LoVo (cell line): ENCODE results near the gene RALGPS1.

Experiments used
- DNase-seq: peaks from one replicate; pipeline ENCODE4 v3.0.0-alpha.2; 2016; ENCODE audit warnings: low spot score

RALGPS1 gene

DNA sequence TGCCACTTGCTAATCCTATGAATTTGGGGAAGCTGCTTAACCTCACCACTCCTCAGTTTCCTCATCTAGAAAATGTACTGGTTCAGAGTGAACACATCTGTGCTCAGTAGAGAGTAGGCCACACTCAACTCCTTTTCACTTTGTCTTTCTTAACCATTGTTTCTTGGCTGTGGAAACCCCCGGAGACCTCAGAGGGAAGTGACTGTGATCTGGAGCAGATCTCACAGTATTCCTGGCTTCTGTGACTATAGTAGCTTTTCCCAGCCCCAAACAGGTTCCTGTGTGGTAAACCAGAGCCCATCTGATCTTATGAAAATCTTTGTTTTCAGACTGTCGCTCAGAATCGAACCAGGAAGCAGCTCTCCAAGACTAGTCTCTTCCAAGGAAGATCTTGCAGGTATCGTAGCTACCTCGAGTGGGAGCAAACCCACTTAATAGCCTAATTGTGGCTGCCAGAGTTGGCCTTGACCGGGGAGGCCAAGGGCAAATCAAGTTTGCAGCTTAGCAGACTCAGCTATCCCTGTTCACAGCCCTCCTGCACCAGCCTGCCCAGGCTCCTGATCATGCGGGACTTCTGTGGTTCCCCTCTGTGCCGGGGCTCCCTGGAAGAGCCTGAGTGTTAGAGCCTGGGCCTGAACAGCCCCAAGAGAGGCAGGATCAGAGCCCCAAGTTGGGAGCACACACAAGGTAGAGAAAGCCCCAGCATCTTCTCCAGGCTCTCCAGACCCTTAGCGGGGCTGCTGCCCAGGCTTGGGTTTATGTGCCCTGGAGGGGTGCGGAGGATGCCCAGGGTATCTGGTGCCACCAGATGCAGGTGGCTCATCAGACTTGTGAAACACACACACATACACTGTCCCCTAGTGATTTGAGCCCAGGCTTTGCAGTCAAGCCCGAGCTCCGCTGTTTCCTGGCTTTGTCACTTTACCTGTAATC is 260.1 kb downstream of the RALGPS1 start:
- no peak for DNase-seq

DNA sequence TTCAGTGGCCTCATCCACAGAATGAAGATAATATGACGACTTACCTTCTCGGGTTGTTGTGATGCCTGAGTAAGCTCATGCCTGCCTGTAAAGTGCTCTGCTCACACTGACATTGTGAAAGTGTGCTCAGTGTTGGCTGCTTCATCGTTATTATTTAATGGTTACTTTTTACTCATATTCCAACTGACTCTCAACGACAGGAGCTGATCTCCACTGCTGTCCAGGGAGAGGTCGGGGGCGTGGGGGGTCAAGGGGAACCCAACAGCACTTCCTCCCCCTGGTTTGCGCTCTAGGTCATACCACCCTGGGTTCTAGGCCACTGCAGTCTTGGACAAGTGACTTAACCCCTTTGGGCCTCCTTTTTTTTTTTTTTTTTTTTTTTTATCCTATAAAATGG is 260.7 kb downstream of the RALGPS1 start:
- DNase-seq: no peak

DNA sequence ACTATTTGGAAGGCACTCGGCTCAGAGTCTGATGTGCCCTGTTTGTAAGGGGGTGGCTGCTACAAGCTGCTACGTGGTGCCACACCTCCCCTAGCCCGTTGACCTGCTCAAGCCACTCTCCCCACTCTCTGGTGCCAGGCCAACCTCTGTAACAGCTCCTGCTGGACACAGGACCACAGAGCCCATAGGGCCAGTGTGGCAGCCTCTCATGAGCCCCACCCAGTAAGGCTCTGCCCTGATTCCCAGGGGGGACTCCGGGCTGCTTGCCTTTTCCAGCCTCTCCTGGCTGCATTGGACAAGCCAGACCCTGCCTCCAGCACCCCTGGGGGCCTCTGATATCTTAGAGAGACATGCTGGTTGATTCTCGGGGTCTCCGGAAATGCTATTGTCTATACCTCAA is 261.2 kb downstream of the RALGPS1 start:
- no peak for DNase-seq

DNA sequence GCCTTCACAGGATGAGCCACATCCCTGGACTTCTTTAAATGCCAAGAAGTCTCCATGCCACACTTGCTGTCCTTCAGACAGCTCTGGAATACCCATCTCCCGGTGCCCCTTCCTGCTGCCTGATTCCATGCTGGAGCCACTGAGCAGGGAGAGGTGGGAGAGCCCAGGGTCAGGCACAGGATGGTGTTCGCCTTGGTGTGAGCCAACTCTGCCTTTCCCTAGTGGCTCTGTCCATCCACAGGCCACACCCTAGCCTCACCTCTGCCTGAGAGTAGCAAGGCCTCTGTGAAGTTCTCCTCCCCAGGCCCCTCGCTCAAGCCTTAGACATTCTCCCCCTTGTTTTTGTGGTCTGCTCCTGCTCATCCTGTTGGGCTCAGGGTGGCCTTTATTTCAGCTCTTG is 262.0 kb downstream of the RALGPS1 start:
- DNase-seq: no peak

DNA sequence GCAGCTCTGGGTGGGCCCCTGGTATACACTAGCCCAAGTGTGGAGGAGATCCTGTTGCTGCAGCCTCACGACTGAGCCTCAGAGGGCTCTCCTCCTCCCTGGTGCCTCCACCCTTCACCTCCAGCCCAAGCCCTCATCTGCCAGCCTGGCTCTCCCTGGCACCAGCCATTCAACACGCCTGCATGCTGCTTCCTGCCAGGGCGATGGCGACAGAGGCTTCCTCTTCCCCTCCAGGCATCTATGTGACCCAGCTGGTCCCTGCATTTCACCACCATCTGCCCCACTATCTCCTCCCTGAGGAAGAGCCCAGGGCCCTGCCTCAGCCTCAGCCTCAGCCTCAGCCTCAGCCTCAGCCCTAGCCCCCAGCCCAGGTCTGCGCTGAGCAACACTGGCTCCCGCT is 262.6 kb downstream of the RALGPS1 start:
- DNase-seq: no peak

DNA sequence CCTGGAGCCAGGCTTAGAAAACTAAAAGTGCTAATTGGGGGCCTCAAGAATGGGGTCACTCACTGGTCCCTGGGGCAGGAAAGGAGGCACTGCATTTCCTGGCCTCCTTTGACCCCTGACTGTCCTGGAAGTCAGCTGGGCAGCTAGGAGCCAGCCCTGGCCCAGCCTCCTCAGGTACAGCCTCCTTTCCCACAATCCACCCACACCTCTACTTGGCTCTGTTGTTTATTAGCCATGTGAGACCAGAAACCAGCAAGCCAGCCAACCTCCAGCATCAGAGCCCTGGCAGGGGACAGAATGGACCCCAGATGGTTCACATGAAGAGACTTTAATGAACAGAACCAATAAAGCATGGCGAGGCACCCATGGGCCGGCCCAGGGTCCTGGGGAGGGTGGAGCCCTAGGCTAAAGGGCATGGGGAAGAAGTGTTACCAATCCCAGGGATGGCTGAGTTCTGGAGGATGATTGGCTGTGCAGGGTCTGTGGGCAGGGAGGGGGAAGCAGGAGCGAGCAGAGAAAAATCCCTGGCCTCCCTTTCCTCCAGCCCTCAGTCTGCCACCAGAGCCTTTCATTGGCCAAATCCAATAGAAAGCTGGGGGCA is 263.2 kb downstream of the RALGPS1 start:
- no peak for DNase-seq

DNA sequence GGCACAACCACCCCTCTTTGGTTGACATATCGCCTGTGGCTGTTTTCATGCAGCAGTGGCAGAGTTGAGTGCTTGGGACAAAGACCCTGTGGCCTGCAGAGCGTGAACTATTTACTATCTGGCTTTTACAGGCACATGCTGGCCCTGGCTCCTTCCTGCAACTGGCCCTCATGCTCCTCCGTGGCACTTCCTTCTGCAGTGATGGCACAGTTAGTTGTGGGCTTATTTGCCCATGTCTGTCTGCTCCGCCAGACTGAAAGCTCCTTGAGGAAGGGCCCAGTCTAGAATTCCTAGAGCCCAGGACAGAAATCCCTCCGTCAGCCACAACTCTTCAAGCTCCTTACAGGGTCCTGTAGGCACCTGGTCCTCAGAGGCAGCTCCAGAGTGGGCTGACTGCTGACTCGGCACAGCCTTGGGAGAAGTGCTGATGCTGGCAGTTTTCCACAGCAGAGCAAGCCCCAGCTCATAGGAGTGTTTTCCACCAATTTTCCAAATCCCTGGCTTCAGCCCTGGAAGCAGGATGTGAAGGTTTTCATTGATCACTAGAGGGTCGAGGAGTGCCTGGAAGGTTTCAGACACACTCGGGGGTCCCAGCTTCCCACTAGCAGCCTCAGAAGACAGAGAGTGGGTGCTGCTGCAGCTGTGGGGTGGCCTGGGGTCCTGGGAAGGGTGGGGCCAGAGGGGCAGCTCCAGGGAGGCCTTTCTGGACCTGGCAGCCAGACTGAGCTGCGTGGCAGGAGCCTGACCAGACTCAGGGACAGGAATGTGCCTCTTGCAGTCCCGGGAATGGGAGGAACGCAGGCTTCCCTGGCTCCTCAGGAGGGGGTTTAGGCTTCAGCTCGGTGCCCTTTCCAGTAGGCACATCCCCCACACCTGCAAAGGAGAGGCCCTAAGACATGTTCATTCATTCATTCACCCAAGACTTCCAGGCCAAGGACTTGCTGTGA is 264.4 kb downstream of the RALGPS1 start:
- no peak for DNase-seq

DNA sequence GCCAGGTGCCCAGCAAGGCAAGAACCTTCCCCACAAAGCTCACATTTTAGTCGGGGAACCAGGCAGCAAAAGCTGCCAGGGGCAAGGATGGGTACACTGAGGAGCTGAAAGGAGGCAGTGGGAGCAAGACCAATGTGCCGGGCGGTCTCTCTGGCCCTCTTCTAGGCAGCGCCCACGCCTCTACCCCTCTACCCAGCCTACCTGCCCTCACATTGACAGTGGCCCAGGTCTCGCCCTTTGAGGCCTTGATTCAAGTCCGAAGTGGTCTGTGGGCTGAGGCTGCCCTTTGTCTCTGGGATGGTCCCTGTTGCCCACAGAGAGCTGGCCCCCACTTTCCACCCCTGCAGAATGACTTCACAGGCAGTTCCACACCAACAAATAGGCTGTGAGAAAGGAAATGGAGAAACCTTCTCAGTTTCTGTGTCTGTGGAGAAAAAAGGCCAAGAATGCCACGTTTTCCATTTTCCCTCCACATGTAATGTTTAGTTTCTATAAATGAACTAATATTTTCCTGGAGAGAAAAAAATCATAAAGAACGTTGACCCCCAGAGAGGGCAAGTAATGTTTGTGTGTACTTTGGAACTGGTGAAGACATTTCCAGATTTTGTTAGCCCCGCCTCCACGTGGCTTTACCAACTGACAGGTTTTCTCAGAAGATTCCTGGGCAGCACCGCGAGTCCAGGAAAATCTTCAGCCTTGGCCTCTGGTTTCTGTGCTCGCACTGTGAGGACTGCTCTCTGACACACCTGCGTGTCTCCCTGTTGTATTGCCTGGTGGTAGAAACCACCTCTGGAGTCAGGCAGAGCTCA is 265.3 kb downstream of the RALGPS1 start:
- no peak for DNase-seq

DNA sequence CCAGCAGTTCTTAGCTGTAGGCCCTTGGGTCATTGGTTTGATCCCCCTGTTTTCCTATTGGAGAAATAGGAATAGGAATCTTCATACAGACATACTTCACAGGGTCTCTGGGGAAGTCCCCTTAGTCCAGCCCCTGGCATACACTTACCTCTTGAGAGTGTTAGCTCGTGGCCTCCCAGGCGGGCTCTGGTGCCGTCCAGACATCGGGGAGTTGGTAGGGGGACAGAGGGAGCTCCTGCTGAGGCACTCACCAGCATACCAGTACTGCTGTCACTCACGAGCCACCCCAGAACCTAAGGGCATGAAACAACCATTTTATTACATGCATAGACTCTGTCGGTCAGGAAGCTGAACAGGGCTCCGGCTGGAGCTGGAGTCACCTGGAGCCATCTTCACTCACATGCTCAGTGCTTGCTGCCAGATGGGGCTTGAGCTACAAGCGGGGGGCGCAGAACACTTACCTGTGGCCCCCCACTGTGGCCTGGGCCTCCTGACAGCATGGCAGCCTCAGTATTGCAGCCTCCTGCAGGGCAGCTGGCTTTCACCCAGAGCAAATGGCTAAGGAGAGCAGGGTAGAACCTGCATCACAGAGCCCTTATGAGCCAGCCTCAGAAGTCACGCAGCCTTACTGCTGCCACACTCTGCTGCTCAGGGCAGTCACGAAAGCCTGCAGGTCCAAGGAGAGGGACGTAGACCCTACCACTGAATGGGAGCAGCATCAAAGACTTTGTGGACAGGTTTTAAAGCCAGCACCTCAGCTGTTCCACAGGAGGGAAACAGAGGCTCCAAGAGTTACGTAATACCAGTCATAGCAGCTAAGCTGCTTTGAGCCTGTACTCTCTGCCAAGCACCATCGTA is 266.1 kb downstream of the RALGPS1 start:
- no peak for DNase-seq

DNA sequence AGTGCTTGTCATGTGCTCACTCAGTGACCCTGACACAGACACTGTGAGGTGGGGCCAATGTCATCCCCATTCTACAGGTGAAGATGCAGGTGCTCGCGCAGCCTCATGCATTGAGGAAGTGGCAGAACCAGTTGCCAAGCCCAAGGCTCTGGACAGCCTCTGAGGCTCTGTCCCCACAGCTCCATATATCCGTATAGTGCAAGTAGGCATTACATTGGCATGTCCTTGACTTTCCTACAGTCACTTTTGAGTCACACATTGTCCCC is 266.7 kb downstream of the RALGPS1 start:
- no peak for DNase-seq

DNA sequence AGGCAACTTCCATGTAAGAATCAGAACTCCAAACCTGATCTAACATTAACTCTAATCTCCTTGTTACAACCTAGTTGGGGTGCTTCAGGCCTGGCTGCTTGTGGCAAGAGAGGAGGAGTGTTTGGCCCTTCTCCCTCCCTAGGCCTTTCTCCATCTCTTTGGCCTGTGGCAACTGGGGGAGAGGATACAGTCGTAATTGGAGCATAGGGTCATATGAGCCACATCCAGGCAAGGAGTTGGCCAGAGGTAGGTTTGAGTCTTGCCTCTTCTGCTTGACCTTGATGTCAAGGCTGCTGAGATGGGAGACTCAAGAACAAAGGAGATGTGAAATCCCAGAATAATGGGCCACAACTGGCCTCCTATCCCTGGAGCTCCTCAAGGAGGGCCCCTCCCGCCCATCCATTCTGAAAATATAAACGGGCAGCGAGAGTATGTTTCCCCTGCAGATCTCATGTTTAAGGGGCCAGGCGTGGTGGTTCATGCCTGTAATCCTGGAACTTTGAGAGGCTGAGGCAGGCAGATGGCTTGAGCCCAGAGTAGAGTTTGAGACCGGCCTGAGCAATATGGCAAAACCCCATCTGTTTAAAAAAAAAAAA is 267.1 kb downstream of the RALGPS1 start:
- DNase-seq: no peak

DNA sequence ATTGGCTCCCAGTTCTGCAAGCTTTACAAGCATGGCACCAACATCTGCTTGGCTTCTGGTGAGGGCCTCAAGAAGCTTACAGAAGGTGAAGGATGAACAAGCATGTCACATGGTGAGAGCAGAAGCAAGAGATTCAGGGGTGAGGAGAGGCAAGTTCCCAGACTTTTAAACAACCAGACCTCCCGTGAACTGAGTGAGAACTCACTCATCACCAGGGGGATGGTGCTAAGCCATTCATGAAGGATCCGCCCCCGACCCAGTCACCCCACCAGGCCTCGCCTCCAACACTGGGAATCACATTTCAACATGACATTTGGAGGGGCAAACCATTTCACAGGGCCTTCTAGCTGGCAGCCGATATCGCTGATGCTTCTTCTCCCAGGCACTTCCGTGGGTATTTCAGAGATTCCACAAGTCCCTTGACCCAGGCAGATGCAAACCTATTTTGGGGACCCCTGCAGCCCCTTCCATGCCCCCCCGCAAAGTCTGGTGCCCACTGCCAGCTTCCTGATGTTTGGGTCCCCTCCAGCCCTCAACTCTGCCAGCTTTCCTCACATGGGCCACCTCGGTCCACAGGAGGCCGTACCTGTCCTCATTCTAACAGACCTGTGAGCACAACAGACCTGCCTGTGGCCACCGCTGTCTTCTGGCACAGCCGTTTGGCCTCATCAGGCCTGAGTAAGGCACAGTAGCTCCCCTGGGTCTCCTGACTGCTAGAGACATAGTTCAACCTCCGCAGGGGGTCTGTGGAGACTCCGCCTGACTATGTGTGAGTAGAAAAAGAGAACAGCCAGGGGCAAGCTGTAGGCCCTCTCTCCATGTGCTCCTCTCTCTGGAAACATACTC is 268.5 kb downstream of the RALGPS1 start:
- no peak for DNase-seq

DNA sequence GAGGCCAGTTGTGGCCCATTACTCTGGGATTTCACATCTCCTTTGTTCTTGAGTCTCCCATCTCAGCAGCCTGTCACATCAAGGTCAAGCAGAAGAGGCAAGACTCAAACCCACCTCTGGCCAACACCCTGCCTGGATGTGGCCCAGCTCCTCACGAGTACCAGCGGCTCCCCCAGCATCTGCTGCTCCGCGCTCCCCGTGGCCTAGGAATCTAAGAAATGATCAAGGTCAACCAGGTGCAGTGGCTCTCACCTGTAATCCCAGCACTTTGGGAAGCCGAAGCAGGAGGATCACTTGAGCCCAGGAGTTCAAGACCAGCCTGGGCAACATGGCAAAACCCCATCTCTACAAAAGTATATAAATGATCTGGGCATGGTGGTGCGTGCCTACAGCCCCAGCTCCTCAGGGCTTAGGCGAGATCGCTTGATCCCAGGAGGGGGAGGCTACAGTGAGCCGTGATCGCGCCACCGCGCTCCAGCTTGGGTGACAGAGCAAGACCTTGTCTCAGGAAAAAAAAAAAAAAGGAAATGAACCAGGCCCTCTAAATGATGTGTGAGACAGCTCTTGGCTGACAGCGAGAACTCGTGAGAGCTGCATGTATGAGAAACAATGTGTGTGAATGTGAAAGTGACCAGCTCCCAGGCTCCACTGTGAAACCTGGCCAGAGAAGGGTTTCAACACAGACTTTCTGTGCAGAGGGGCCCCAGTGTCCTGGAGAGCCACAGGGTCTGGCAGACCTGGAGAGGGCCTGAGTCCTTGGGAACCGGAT is 269.4 kb downstream of the RALGPS1 start:
- DNase-seq: no peak

DNA sequence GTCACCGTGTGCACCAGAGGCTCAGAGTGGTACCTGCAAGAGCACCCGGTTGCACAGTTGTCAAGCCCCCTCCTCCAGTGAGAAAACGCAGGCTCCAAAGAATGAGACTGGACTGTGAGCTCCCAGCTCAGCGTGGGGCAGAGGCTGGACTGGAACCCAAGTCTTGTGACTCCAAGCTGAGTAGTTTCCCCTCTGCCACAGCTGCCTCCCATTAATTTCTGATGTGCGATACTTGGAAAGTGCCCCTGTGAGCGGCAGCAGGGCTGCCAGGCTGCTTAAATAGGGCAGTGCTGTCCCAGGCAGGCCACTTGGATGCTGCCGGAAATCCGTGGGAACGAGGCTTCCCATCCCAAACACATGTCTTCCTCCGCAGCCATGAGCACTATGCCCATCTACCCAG is 270.1 kb downstream of the RALGPS1 start:
- DNase-seq: no peak

DNA sequence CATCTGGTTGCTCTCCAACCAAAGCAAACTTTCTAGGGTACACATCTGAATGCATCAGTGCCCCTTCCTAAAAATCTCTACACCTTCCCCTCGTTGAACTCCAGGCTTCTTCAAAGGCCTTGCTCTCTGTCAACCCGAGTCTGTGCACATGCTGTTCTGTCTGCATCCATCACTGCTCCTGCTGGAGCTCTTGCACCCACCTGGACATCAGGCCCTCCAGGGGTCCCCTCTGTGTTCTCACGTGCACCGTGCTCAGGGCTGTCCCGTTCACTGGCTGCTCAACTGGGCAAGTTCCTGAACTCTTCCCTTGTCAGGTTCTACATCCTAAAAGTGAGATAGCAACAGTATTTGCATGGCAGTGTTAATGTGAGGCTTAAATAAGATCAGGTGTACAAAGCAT is 270.6 kb downstream of the RALGPS1 start:
- DNase-seq: no peak

DNA sequence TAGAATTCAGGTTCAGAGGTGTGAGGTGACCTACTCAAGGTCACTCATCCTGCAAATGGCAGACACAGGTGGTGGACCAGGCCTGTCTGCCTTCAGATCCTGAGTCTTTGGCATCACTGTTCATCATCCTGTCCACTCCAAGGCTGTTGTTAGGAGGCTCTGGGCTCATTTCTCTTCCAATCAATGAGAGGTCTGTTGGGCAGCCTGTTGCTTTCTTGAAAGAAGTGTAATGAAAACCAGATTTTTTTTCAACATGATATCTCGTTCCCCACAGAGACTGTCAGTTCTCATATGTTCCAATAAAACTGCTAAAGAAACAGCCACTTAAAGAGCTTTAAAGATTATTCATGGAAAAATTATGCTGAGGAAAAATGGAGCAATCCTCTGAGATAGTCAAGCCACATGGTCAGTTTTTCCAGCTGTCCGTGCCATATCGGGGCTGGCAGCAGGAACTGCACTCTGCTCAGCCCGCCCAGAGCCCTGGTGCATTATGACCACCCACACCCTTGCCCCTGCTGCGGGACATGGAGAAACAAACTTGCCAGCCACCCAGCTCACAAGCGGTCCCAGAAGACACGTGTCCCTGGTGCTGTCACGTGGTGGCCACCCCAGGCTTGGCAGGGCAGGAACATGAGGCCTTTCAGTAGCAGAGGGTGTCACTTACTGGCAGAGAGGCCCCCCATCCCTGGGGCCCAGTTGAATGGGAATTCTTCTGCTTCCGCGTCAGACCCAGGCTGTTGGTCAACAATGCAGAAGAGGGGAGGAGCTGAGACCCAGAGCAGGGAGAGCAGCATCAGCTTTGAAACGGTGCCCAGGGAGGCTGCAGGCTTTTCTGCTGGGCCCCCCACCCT is 271.6 kb downstream of the RALGPS1 start:
- no peak for DNase-seq

DNA sequence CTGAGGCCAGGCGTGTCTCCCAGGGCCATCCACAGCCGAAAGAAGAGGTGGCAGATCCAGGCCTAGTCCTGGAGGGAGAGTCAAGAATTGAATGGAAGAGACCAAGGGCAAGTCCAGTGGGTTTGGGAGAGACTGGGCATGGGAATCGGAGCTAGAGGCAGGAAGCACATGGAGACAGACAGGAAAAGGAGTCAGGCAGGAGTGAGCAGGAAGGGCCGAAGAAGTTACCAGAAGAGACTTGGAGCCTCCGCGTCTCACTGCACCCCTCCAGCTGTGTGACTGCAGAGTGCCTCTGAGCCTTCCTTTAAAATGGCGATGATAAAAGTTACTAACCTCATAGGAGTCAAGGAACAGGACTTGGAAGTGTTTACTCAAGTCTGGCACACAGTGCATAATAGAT is 272.2 kb downstream of the RALGPS1 start:
- DNase-seq: no peak
